H1 (cell line): ENCODE measurements around the gene CHDH. TPM values are rescaled to one million over a fixed set of nuclear protein-coding genes. Genes with fewer than 3 reads are reported as not detected.

Experiments used
- CTCF ChIA-PET: fragments of 300-600 bp; sonication (Branson Sonifier 250); formaldehyde crosslinking; loops from one replicate; lab custom pipeline; 2021; ENCODE audit not compliant: partially characterized antibody; lab: Charles Lee
- POLR2A ChIA-PET: fragments of 300-600 bp; sonication (Branson Sonifier 250); formaldehyde crosslinking; loops from one replicate; lab custom pipeline; 2021; ENCODE audit warnings: inconsistent platforms; ENCODE audit not compliant: partially characterized antibody; lab: Charles Lee
- DNase-seq, 2 experiments: peaks; one replicate each; pipeline versions ENCODE4 v3.0.0 to v3.0.0-alpha.2; 2010 to 2022; ENCODE audit warnings: low spot score in 2 of 2, low read depth in 1 of 2, mixed read lengths in 1 of 2
- FAIRE-seq: peaks from 2 replicates; lab custom pipeline; 2011; peaks lifted over from hg19 to GRCh38; lab: Jason Lieb, UNC
- H2AFZ ChIP-seq: 2 replicates; pipeline ENCODE4 v1.8.1; 2012; ENCODE audit warnings: low read length, inconsistent platforms
- H2AK5ac ChIP-seq: 2 replicates; pipeline ENCODE4 v1.6.1; 2013; ENCODE audit warnings: low read depth, low read length
- H2BK120ac ChIP-seq: replicated peaks from 2 replicates; pipeline ENCODE3; 2013; ENCODE audit warnings: low read depth, low read length, inconsistent platforms
- H2BK12ac ChIP-seq: 2 replicates; pipeline ENCODE4 v1.6.1; 2013; ENCODE audit warnings: low read depth, low read length
- H2BK15ac ChIP-seq: 2 replicates; pipeline ENCODE4 v1.6.1; 2013; ENCODE audit warnings: low read length
- H2BK20ac ChIP-seq: 2 replicates; pipeline ENCODE4 v1.6.1; 2013; ENCODE audit warnings: low read length
- H2BK5ac ChIP-seq: 2 replicates; pipeline ENCODE4 v1.6.1; 2013; ENCODE audit warnings: low read depth, low read length
- H3K14ac ChIP-seq: 2 replicates; pipeline ENCODE4 v1.6.1; 2013; ENCODE audit warnings: inconsistent platforms; ENCODE audit not compliant: insufficient read length
- H3K18ac ChIP-seq: 2 replicates; pipeline ENCODE4 v1.6.1; 2013; ENCODE audit warnings: low read length; ENCODE audit errors: extremely low read depth
- H3K23ac ChIP-seq: 2 replicates; pipeline ENCODE4 v1.6.1; 2013; ENCODE audit warnings: inconsistent platforms; ENCODE audit not compliant: insufficient read length
- H3K23me2 ChIP-seq: 2 replicates; pipeline ENCODE4 v1.6.1; 2013; ENCODE audit warnings: low read depth, low read length
- H3K27ac ChIP-seq: 2 replicates; pipeline ENCODE4 v1.6.1; 2011; ENCODE audit warnings: low read depth, low read length, inconsistent platforms
- H3K27me3 ChIP-seq, 4 experiments: replicated peaks in 1 of 4; 1 replicate in 1 of 4; 2 replicates in 3 of 4; pipeline versions ENCODE4 v1.6.1 to v1.8.1; 2011 to 2013; ENCODE audit warnings: low read length in 3 of 4, mild to moderate bottlenecking in 3 of 4, inconsistent platforms in 2 of 4, mixed read lengths in 2 of 4, moderate library complexity in 1 of 4; ENCODE audit not compliant: control insufficient read depth in 3 of 4, insufficient read depth in 3 of 4; ENCODE audit errors: extremely low read depth in 1 of 4
- H3K36me3 ChIP-seq, 4 experiments: 2 replicates each; pipeline versions ENCODE4 v1.6.1 to v1.8.1; 2011 to 2013; ENCODE audit warnings: mild to moderate bottlenecking in 4 of 4, low read length in 3 of 4, moderate library complexity in 2 of 4, control low read depth in 1 of 4, inconsistent platforms in 1 of 4; ENCODE audit not compliant: insufficient read depth in 4 of 4, control insufficient read depth in 2 of 4
- H3K4ac ChIP-seq: replicated peaks from 2 replicates; pipeline ENCODE3; 2013; ENCODE audit warnings: low read length, low read depth, mixed read lengths, inconsistent platforms; ENCODE audit not compliant: insufficient read length
- H3K4me1 ChIP-seq, 4 experiments: replicated peaks in 1 of 4; 1 replicate in 1 of 4; 2 replicates in 3 of 4; pipeline versions ENCODE4 v1.6.1 to v1.8.1; 2011 to 2013; ENCODE audit warnings: low read length in 3 of 4, inconsistent platforms in 2 of 4, mixed read lengths in 1 of 4; ENCODE audit not compliant: insufficient read depth in 4 of 4, control insufficient read depth in 3 of 4
- H3K4me2 ChIP-seq, 2 experiments: 2 replicates each; pipeline versions ENCODE4 v1.6.1 to v1.8.1; 2011 to 2013; ENCODE audit warnings: low read depth in 2 of 2, low read length in 2 of 2, control low read depth in 1 of 2, inconsistent platforms in 1 of 2, mild to moderate bottlenecking in 1 of 2; ENCODE audit not compliant: insufficient read depth in 1 of 2
- H3K4me3 ChIP-seq, 4 experiments: fragments of 200-600, 300-600 bp in 1 of 4; sonication (generic), shearing (Covaris generic), sonication (Bioruptor Twin) in 1 of 4; 2 replicates each; pipeline versions ENCODE4 v1.5.1 to v1.8.1; 2011 to 2016; ENCODE audit warnings: low read length in 4 of 4, low read depth in 3 of 4, control low read depth in 2 of 4, inconsistent platforms in 2 of 4, mild to moderate bottlenecking in 2 of 4, mixed read lengths in 1 of 4, moderate library complexity in 1 of 4; ENCODE audit not compliant: insufficient read depth in 2 of 4; ENCODE audit errors: extremely low read depth in 1 of 4
- H3K56ac ChIP-seq: replicated peaks from 2 replicates; pipeline ENCODE3; 2013; ENCODE audit warnings: low read depth, mild to moderate bottlenecking, mixed read lengths, low read length, inconsistent platforms; ENCODE audit not compliant: insufficient read length
- H3K79me1 ChIP-seq: 2 replicates; pipeline ENCODE4 v1.6.1; 2013; ENCODE audit warnings: low read depth, low read length, control low read depth
- H3K79me2 ChIP-seq, 2 experiments: 2 replicates each; pipeline versions ENCODE4 v1.6.1 to v1.8.1; 2012 to 2013; ENCODE audit warnings: low read length in 2 of 2, mild to moderate bottlenecking in 2 of 2, inconsistent platforms in 1 of 2; ENCODE audit not compliant: insufficient read depth in 2 of 2, control insufficient read depth in 1 of 2
- H3K9ac ChIP-seq, 4 experiments: replicated peaks in 1 of 4; 1 replicate in 1 of 4; 2 replicates in 3 of 4; pipeline versions ENCODE4 v1.6.1 to v1.8.1; 2011 to 2013; ENCODE audit warnings: low read depth in 3 of 4, low read length in 3 of 4, control low read depth in 2 of 4, mild to moderate bottlenecking in 2 of 4, moderate library complexity in 2 of 4, inconsistent platforms in 1 of 4; ENCODE audit errors: extremely low read depth in 1 of 4
- H3K9me3 ChIP-seq, 2 experiments: 2 replicates each; pipeline versions ENCODE4 v1.6.1 to v1.8.1; 2012 to 2013; ENCODE audit warnings: mild to moderate bottlenecking in 2 of 2, moderate library complexity in 2 of 2, control low read depth in 1 of 2, inconsistent platforms in 1 of 2, low read depth in 1 of 2, low read length in 1 of 2, mixed read lengths in 1 of 2; ENCODE audit not compliant: insufficient read depth in 2 of 2
- H4K20me1 ChIP-seq, 2 experiments: replicated peaks in 1 of 2; 2 replicates each; pipeline versions ENCODE3 to v1.8.1; 2011 to 2013; ENCODE audit warnings: inconsistent platforms in 2 of 2, low read length in 2 of 2, mild to moderate bottlenecking in 1 of 2; ENCODE audit not compliant: insufficient read depth in 2 of 2, control insufficient read depth in 1 of 2
- H4K5ac ChIP-seq: 2 replicates; pipeline ENCODE4 v1.6.1; 2013; ENCODE audit warnings: low read length, low read depth, mixed read lengths, inconsistent platforms; ENCODE audit not compliant: insufficient read length
- H4K8ac ChIP-seq: 2 replicates; pipeline ENCODE4 v1.8.0; 2013; ENCODE audit warnings: mild to moderate bottlenecking, moderate library complexity, low read length, inconsistent platforms; ENCODE audit not compliant: insufficient read depth; ENCODE audit errors: extremely low read depth
- H4K91ac ChIP-seq: replicated peaks from 2 replicates; pipeline ENCODE3; 2013; ENCODE audit warnings: low read length, mixed read lengths, inconsistent platforms; ENCODE audit not compliant: insufficient read length
- CEBPB ChIP-seq: IDR thresholded peaks from 2 replicates; pipeline ENCODE4 v1.6.1; 2012; ENCODE audit warnings: low read depth, low read length
- EGR1 ChIP-seq: IDR thresholded peaks from 2 replicates; pipeline ENCODE4 v1.6.1; 2011; ENCODE audit warnings: low read depth, low read length, borderline replicate concordance
- EP300 ChIP-seq, 2 experiments: IDR thresholded peaks; 1 replicate in 1 of 2; 2 replicates in 1 of 2; pipeline ENCODE4 v1.6.1; 2011 to 2012; ENCODE audit warnings: low read depth in 2 of 2, low read length in 2 of 2, mild to moderate bottlenecking in 2 of 2, borderline replicate concordance in 1 of 2, inconsistent platforms in 1 of 2, moderate library complexity in 1 of 2
- FOSL1 ChIP-seq: IDR thresholded peaks from 2 replicates; pipeline ENCODE4 v1.6.1; 2011; ENCODE audit warnings: mild to moderate bottlenecking, low read depth, low read length, moderate library complexity; ENCODE audit not compliant: insufficient read depth
- JUND ChIP-seq: IDR thresholded peaks from 2 replicates; pipeline ENCODE4 v1.6.1; 2011; ENCODE audit warnings: mild to moderate bottlenecking, improper control_type of control experiment, low read length
- KDM4A ChIP-seq: IDR thresholded peaks from one replicate; pipeline ENCODE4 v1.7.1; 2012; ENCODE audit warnings: low read depth, mild to moderate bottlenecking, moderate library complexity, low read length, inconsistent platforms; ENCODE audit not compliant: severe bottlenecking
- PHF8 ChIP-seq: fragments of 200-600 bp; sonication (generic); conservative IDR thresholded peaks from 2 replicates; pipeline ENCODE4 v1.7.1; 2012; ENCODE audit warnings: low read depth, mild to moderate bottlenecking, inconsistent platforms, low read length, moderate library complexity
- POLR2A ChIP-seq, 2 experiments: IDR thresholded peaks; 1 replicate in 1 of 2; 2 replicates in 1 of 2; pipeline ENCODE4 v1.6.1; 2011; ENCODE audit warnings: low read depth in 2 of 2, low read length in 2 of 2, mild to moderate bottlenecking in 2 of 2; ENCODE audit errors: control extremely low read depth in 1 of 2
- RFX5 ChIP-seq: IDR thresholded peaks from 2 replicates; pipeline ENCODE4 v1.6.1; 2011; ENCODE audit warnings: low read depth, low read length, improper control_type of control experiment, borderline replicate concordance
- SIN3A ChIP-seq, 2 experiments: IDR thresholded peaks in 1 of 2; conservative IDR thresholded peaks in 1 of 2; 2 replicates each; pipeline ENCODE4 v1.6.1; 2011 to 2012; ENCODE audit warnings: low read length in 2 of 2, improper control_type of control experiment in 1 of 2, low read depth in 1 of 2, mild to moderate bottlenecking in 1 of 2
- SIRT6 ChIP-seq: IDR thresholded peaks from one replicate; pipeline ENCODE4 v1.7.1; 2012; ENCODE audit warnings: low read length, inconsistent platforms
- SIX5 ChIP-seq: IDR thresholded peaks from 2 replicates; pipeline ENCODE4 v1.6.1; 2011; ENCODE audit warnings: mild to moderate bottlenecking, low read depth, low read length
- SP1 ChIP-seq: IDR thresholded peaks from 2 replicates; pipeline ENCODE4 v1.6.1; 2011; ENCODE audit warnings: low read depth, low read length
- TAF1 ChIP-seq: IDR thresholded peaks from 2 replicates; pipeline ENCODE4 v1.6.1; 2011; ENCODE audit warnings: mild to moderate bottlenecking, low read depth, low read length
- TBP ChIP-seq: IDR thresholded peaks from 2 replicates; pipeline ENCODE4 v1.6.1; 2011; ENCODE audit warnings: low read depth, low read length, improper control_type of control experiment
- TEAD4 ChIP-seq: IDR thresholded peaks from 2 replicates; pipeline ENCODE4 v1.6.1; 2012; ENCODE audit warnings: low read depth, low read length, inconsistent platforms, mixed read lengths
- whole genome bisulfite sequencing, 2 experiments: shearing (Covaris generic) in 1 of 2; methylation state at CpG; one replicate each; pipeline versions ENCODE4 v1.1.6 to v1.1.7; 2013 to 2015; ENCODE audit warnings: low lambda C conversion rate in 2 of 2, mixed read lengths in 2 of 2, inconsistent platforms in 1 of 2, low coverage in 1 of 2, missing lambda C conversion rate in 1 of 2; ENCODE audit not compliant: insufficient replicate concordance in 2 of 2, insufficient coverage in 1 of 2, insufficient read length in 1 of 2; ENCODE audit errors: extremely low coverage in 1 of 2, missing lambda C conversion rate in 1 of 2; 5-methylcytosine and 5-hydroxymethylcytosine counted together
- polyA plus RNA-seq, 7 experiments: library from polyadenylated mRNA; depleted of rRNA in 3 of 7; stranded (reverse) in 5 of 7; unstranded in 2 of 7; fragments of >200 nt in 5 of 7; fragments of 200-250 nt in 2 of 7; gene quantifications; 1 replicate in 5 of 7; 2 replicates in 1 of 7; 4 replicates in 1 of 7; pipeline versions ENCODE4 v1.2.1 to v1.2.3, GENCODE V29; 2011 to 2013; ENCODE audit warnings: missing spikeins in 2 of 7, mixed read lengths in 2 of 7
- total RNA-seq: library from RNA; stranded (reverse); fragmentation: NEBNext Ultra II Directional; extraction: Animal tissue kit (Norgen Biotek cat#: 25700); gene quantifications from 2 replicates; pipeline ENCODE4 v1.2.1, GENCODE V29; 2021

The CHDH gene
- total and polyA plus RNA-seq, 2 of the 8 experiments (the other 6 are each of a cell fraction or from before 2014, with no cell fraction given): 4.9 to 10.3 TPM

DNA sequence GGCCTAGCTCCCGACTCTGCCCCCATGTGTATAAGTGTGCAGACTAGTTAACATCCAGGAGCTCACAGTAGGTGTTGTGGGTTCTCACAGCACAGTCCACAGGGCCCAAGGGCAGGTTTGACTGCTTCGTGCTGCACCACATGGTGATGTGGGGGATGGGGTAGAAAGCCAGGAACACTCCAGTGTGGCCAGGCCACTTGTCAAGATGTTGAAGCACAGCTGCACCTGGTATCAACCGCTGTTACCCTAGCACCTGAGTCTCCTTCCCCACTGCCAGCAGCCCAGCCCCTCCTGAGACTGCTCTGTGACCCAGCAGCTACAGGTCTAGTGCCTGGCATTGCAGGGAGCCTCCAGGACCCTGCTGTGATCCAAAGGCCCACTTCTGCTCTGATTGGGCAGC lies 53.4 kb downstream of the CHDH start:
- POLR2A ChIA-PET: no interaction called here
- TF ChIP-seq FOSL1 (no peak), SIRT6 (no peak), CEBPB (no peak), PHF8 (no peak), RFX5 (no peak), TEAD4 (no peak), SP1 (no peak), TBP (no peak), JUND (no peak), EP300 (IDR thresholded peaks at IDR 0.05; ENCODE audit: borderline replicate concordance in 1 of 2, low read depth in 2 of 2, low read length in 2 of 2) (no peak), TAF1 (no peak), SIX5 (no peak), POLR2A (IDR thresholded peaks at IDR 0.05; ENCODE audit: control extremely low read depth in 1 of 2, low read depth in 2 of 2, low read length in 2 of 2) (no peak), SIN3A (conservative IDR thresholded peaks at IDR 0.05 in 1 of 2, IDR thresholded peaks at IDR 0.05 in 1 of 2; ENCODE audit: low read depth in 1 of 2, low read length in 2 of 2) (no peak), EGR1 (no peak), KDM4A (no peak)

More for the DNA sequence above, 53.4 kb downstream of the CHDH start:
- Histone ChIP-seq H2AK5ac (no peak overlapping the region), H2BK20ac (no peak overlapping the region), H4K20me1 (no peaks in the 10 kb centered on the region), H4K91ac (no peak overlapping the region), H3K18ac (no peak overlapping the region), H3K4me2 (no peak overlapping the region), H3K79me1 (no peaks in the 10 kb centered on the region), H3K79me2 (no peaks in the 10 kb centered on the region), H3K4me1 (peaks cover 0 to 8% (median 5%) of the 10 kb centered on the region in 4 experiments; a peak in 5 of 7 replicates), H3K4me3 (no peak overlapping the region), H2BK12ac (no peak overlapping the region), H3K9me3 (no peaks in the 10 kb centered on the region), H3K23ac (no peak overlapping the region), H2AFZ (no peak overlapping the region), H4K8ac (no peak overlapping the region), H3K27ac (no peak overlapping the region), H3K9ac (no peak overlapping the region), H3K56ac (no peak overlapping the region), H2BK120ac (no peak overlapping the region), H3K36me3 (no peaks in the 10 kb centered on the region), H3K4ac (no peak overlapping the region), H3K27me3 (no peaks in the 10 kb centered on the region), H2BK5ac (no peak overlapping the region), H4K5ac (no peak overlapping the region), H3K23me2 (no peaks in the 10 kb centered on the region), H3K14ac (no peak overlapping the region), H2BK15ac (no peak overlapping the region)
- CTCF ChIA-PET: interaction anchor here (0.9 to 1.4 kb wide), 3 partner anchors 11 to 96 kb away, joined by 3 to 4 read pairs (median 4); no protein-coding TSS in a partner anchor
- FAIRE-seq (no peak), DNase-seq (no peak)
- 78% methylated on average over 3 of the region's 3 CpGs; no CpG with 5 or more reads in 1 of the 2 experiments for whole genome bisulfite sequencing, 2 experiments
